ENCODE data around the gene PRDM4. TPM values are rescaled to one million over a fixed set of nuclear protein-coding genes. Genes with fewer than 3 reads are reported as not detected.
"Not testable (repeated sequence)": the region's sequence is repeated elsewhere in the genome, so short reads cannot be mapped to it uniquely, and the experiment has no call there.

Gene PRDM4
- total RNA-seq, 1 experiment from 2014 or later, result 28.9 TPM

- Histone ChIP-seq H3K4me3 (ENCODE audit: low read depth in 2 of 2, low read length in 2 of 2) (no peak overlapping the region), H3K36me3 (ENCODE audit: control insufficient read depth, insufficient read depth, low read length) (peaks cover 10% of the 10 kb centered on the region; the same call in 1 of the 2 replicates), H3K4me1 (ENCODE audit: control insufficient read depth, insufficient read depth, low read length) (no peaks in the 10 kb centered on the region), H3K27me3 (ENCODE audit: control insufficient read depth, insufficient read depth, low read length) (no peaks in the 10 kb centered on the region), H3K27ac (ENCODE audit: low read length) (no peak overlapping the region), H3K9me3 (ENCODE audit: control insufficient read depth, insufficient read depth, low read depth, low read length) (no peaks in the 10 kb centered on the region)
- POLR2A ChIA-PET, result no interaction called here
- CTCF ChIA-PET, result no interaction called here
- peak; percentile 60 for ATAC-seq
- TF ChIP-seq, protein P1, sequence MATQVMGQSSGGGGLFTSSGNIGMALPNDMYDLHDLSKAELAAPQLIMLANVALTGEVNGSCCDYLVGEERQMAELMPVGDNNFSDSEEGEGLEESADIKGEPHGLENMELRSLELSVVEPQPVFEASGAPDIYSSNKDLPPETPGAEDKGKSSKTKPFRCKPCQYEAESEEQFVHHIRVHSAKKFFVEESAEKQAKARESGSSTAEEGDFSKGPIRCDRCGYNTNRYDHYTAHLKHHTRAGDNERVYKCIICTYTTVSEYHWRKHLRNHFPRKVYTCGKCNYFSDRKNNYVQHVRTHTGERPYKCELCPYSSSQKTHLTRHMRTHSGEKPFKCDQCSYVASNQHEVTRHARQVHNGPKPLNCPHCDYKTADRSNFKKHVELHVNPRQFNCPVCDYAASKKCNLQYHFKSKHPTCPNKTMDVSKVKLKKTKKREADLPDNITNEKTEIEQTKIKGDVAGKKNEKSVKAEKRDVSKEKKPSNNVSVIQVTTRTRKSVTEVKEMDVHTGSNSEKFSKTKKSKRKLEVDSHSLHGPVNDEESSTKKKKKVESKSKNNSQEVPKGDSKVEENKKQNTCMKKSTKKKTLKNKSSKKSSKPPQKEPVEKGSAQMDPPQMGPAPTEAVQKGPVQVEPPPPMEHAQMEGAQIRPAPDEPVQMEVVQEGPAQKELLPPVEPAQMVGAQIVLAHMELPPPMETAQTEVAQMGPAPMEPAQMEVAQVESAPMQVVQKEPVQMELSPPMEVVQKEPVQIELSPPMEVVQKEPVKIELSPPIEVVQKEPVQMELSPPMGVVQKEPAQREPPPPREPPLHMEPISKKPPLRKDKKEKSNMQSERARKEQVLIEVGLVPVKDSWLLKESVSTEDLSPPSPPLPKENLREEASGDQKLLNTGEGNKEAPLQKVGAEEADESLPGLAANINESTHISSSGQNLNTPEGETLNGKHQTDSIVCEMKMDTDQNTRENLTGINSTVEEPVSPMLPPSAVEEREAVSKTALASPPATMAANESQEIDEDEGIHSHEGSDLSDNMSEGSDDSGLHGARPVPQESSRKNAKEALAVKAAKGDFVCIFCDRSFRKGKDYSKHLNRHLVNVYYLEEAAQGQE (IDR thresholded peaks at IDR 0.05; ENCODE audit: insufficient read depth in 1 of 2, low read depth in 2 of 2, low read length in 1 of 2), result no peak
- TF ChIP-seq SIN3A (IDR thresholded peaks at IDR 0.05; ENCODE audit: borderline replicate concordance, insufficient read depth, low read depth, low read length) (no peak), TCF7L2 (IDR thresholded peaks at IDR 0.05; ENCODE audit: low read depth, low read length) (no peak), POLR2AphosphoS5 (IDR thresholded peaks at IDR 0.05; ENCODE audit: low read depth, low read length) (no peak)
- TF ChIP-seq, protein P2, sequence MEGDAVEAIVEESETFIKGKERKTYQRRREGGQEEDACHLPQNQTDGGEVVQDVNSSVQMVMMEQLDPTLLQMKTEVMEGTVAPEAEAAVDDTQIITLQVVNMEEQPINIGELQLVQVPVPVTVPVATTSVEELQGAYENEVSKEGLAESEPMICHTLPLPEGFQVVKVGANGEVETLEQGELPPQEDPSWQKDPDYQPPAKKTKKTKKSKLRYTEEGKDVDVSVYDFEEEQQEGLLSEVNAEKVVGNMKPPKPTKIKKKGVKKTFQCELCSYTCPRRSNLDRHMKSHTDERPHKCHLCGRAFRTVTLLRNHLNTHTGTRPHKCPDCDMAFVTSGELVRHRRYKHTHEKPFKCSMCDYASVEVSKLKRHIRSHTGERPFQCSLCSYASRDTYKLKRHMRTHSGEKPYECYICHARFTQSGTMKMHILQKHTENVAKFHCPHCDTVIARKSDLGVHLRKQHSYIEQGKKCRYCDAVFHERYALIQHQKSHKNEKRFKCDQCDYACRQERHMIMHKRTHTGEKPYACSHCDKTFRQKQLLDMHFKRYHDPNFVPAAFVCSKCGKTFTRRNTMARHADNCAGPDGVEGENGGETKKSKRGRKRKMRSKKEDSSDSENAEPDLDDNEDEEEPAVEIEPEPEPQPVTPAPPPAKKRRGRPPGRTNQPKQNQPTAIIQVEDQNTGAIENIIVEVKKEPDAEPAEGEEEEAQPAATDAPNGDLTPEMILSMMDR (IDR thresholded peaks at IDR 0.05), result no peak
- intact Hi-C loops (cut with micrococcal nuclease; ENCODE audit: unreplicated experiment), result no loop called here
- in situ Hi-C loops (cut with HindIII; ENCODE audit: low pct_unique_long_range_greater_than_20kb, low sequenced_read_pairs), result no loop called here
- DNase-seq (ENCODE audit: low read depth, low spot score), result no peak
- no TSS peak for BruUV-seq (replicated peaks)
These were observed 30.2 kb downstream of the PRDM4 start for GRCh38 chr12:107730618-107731341.

DNA sequence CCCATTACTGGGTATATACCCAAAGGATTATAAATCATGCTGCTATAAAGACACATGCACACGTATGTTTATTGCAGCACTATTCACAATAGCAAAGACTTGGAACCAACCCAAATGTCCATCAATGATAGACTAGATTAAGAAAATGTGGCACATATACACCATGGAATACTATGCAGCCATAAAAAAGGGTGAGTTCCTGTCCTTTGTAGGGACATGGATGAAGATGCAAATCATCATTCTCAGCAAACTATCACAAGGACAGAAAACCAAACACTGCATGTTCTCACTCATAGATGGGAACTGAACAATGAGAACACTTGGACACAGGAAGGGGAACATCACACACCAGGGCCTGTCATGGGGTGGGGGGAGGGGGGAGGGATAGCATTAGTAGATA is 33.2 kb downstream of the PRDM4 start:
- H3K4me1 ChIP-seq (ENCODE audit: control insufficient read depth, insufficient read depth, low read length); H3K9me3 ChIP-seq (ENCODE audit: control insufficient read depth, insufficient read depth, low read depth, low read length); DNase-seq (ENCODE audit: low read depth, low spot score); H3K36me3 ChIP-seq (ENCODE audit: control insufficient read depth, insufficient read depth, low read length); in situ Hi-C loops (cut with HindIII; ENCODE audit: low pct_unique_long_range_greater_than_20kb, low sequenced_read_pairs); BruUV-seq (replicated peaks); H3K27me3 ChIP-seq (ENCODE audit: control insufficient read depth, insufficient read depth, low read length); CTCF ChIA-PET; intact Hi-C loops (cut with micrococcal nuclease; ENCODE audit: unreplicated experiment); POLR2A ChIA-PET; H3K27ac ChIP-seq (ENCODE audit: low read length); H3K4me3 ChIP-seq (ENCODE audit: low read depth in 2 of 2, low read length in 2 of 2); ATAC-seq: not testable (repeated sequence)

DNA sequence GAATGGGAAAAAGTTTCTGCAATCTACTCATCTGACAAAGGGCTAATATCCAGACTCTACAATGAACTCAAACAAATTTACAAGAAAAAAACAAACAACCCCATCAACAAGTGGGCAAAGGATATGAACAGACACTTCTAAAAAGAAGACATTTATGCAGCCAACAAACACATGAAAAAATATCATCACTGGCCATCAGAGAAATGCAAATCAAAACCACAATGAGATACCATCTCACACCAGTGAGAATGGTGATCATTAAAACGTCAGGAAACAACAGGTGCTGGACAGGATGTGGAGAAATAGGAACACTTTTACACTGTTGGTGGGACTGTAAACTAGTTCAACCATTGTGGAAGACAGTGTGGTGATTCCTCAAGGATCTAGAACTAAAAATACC is 33.6 kb downstream of the PRDM4 start:
- H3K27ac ChIP-seq (ENCODE audit: low read length); H3K4me3 ChIP-seq (ENCODE audit: low read depth in 2 of 2, low read length in 2 of 2); DNase-seq (ENCODE audit: low read depth, low spot score); H3K4me1 ChIP-seq (ENCODE audit: control insufficient read depth, insufficient read depth, low read length); H3K36me3 ChIP-seq (ENCODE audit: control insufficient read depth, insufficient read depth, low read length); POLR2A ChIA-PET; in situ Hi-C loops (cut with HindIII; ENCODE audit: low pct_unique_long_range_greater_than_20kb, low sequenced_read_pairs); H3K9me3 ChIP-seq (ENCODE audit: control insufficient read depth, insufficient read depth, low read depth, low read length); H3K27me3 ChIP-seq (ENCODE audit: control insufficient read depth, insufficient read depth, low read length); ATAC-seq; BruUV-seq (replicated peaks); CTCF ChIA-PET; intact Hi-C loops (cut with micrococcal nuclease; ENCODE audit: unreplicated experiment): not testable (repeated sequence)
